Endothelial cell of umbilical vein (primary cell): ENCODE measurements around the gene ADCY3. TPM values are rescaled to one million over a fixed set of nuclear protein-coding genes. Genes with fewer than 3 reads are reported as not detected.

Source experiments
- BruUV-seq: library from RNA; stranded (reverse); fragments of 400-500 nt; replicated peaks from 2 replicates; lab custom pipeline; 2021; lab: Mats Ljungman, UMichigan
- CTCF ChIA-PET: fragments of 300-600, 350-600 bp; sonication (Branson Sonifier 250); formaldehyde crosslinking; loops from one replicate; lab custom pipeline; 2021; ENCODE audit warnings: antibody characterized with exemption, inconsistent platforms; lab: Charles Lee
- POLR2A ChIA-PET: fragments of 300-600, 350-600 bp; sonication (Branson Sonifier 250); formaldehyde crosslinking; loops from one replicate; lab custom pipeline; 2021; ENCODE audit warnings: antibody characterized with exemption, inconsistent platforms; lab: Charles Lee
- DNase-seq: peaks from one replicate; pipeline ENCODE4 v3.0.0-alpha.2; 2011; ENCODE audit warnings: low read depth, low spot score
- FAIRE-seq: peaks from 2 replicates; lab custom pipeline; 2011; peaks lifted over from hg19 to GRCh38; lab: Jason Lieb, UNC
- H2AFZ ChIP-seq: 2 replicates; pipeline ENCODE4 v1.6.0; 2012; ENCODE audit warnings: low read depth, low read length, control low read depth, inconsistent platforms
- H3K27ac ChIP-seq: 2 replicates; pipeline ENCODE4 v1.5.1; 2011; ENCODE audit warnings: low read depth, mild to moderate bottlenecking, control low read depth, low read length, moderate library complexity; ENCODE audit not compliant: insufficient read depth
- H3K27me3 ChIP-seq, 2 experiments: 2 replicates each; pipeline versions ENCODE4 v1.6.0 to v1.6.1; 2011; ENCODE audit warnings: low read length in 2 of 2, mixed read lengths in 1 of 2; ENCODE audit not compliant: control insufficient read depth in 2 of 2, insufficient read depth in 2 of 2
- H3K36me3 ChIP-seq, 2 experiments: 2 replicates in 1 of 2; 3 replicates in 1 of 2; pipeline ENCODE4 v1.5.1; 2011; ENCODE audit warnings: low read length in 2 of 2, mild to moderate bottlenecking in 1 of 2, moderate library complexity in 1 of 2; ENCODE audit not compliant: control insufficient read depth in 2 of 2, insufficient read depth in 2 of 2; ENCODE audit errors: extremely low read depth in 1 of 2
- H3K4me1 ChIP-seq: 3 replicates; pipeline ENCODE4 v1.5.1; 2011; ENCODE audit warnings: mild to moderate bottlenecking, low read length; ENCODE audit not compliant: control insufficient read depth, insufficient read depth; ENCODE audit errors: extremely low read depth
- H3K4me2 ChIP-seq: 2 replicates; pipeline ENCODE4 v1.6.1; 2011; ENCODE audit warnings: low read length, control low read depth, mixed read lengths; ENCODE audit not compliant: insufficient read depth
- H3K4me3 ChIP-seq, 3 experiments: fragments of 200-600 bp in 1 of 3; sonication (generic), shearing (Covaris generic) in 1 of 3; replicated peaks in 1 of 3; 2 replicates each; pipeline ENCODE4 v1.5.1; 2011 to 2016; ENCODE audit warnings: control low read depth in 3 of 3, low read length in 3 of 3, mild to moderate bottlenecking in 2 of 3, inconsistent platforms in 1 of 3, low read depth in 1 of 3, moderate library complexity in 1 of 3; ENCODE audit not compliant: insufficient read depth in 1 of 3
- H3K79me2 ChIP-seq: 2 replicates; pipeline ENCODE4 v1.6.0; 2012; ENCODE audit warnings: low read length, inconsistent platforms; ENCODE audit not compliant: control insufficient read depth, insufficient read depth
- H3K9ac ChIP-seq: replicated peaks from 2 replicates; pipeline ENCODE3; 2011; ENCODE audit warnings: low read length, control low read depth; ENCODE audit not compliant: insufficient read depth; ENCODE audit errors: extremely low read depth
- H3K9me1 ChIP-seq: replicated peaks from 3 replicates; pipeline ENCODE4 v1.6.0; 2011; ENCODE audit warnings: mild to moderate bottlenecking, low read length; ENCODE audit not compliant: control insufficient read depth, insufficient read depth; ENCODE audit errors: extremely low read depth
- H3K9me3 ChIP-seq: replicated peaks from 2 replicates; pipeline ENCODE4 v1.5.1; 2012; ENCODE audit warnings: low read length, inconsistent platforms; ENCODE audit not compliant: control insufficient read depth, insufficient read depth
- H4K20me1 ChIP-seq: replicated peaks from 2 replicates; pipeline ENCODE3; 2011; ENCODE audit warnings: mild to moderate bottlenecking, low read length; ENCODE audit not compliant: control insufficient read depth, insufficient read depth; ENCODE audit errors: extremely low read depth
- GATA2 ChIP-seq: IDR thresholded peaks from 2 replicates; pipeline ENCODE4 v1.7.0; 2011; ENCODE audit warnings: low read depth, mild to moderate bottlenecking, moderate library complexity, mixed read lengths, low read length; ENCODE audit not compliant: insufficient read length, insufficient read depth
- JUN ChIP-seq: IDR thresholded peaks from 2 replicates; pipeline ENCODE4 v1.6.1; 2011; ENCODE audit warnings: borderline replicate concordance, low read depth; ENCODE audit not compliant: insufficient read length, insufficient read depth
- MYC ChIP-seq: IDR thresholded peaks from one replicate; pipeline ENCODE4 v1.6.1; 2011; ENCODE audit warnings: mild to moderate bottlenecking, low read depth, low read length
- POLR2A ChIP-seq: IDR thresholded peaks from 2 replicates; pipeline ENCODE4 v1.6.1; 2012; ENCODE audit warnings: low read depth, mild to moderate bottlenecking, control low read depth, low read length
- POLR2AphosphoS5 ChIP-seq: IDR thresholded peaks from 2 replicates; pipeline ENCODE4 v1.6.1; 2012; ENCODE audit warnings: low read depth, mild to moderate bottlenecking, control low read depth, low read length, moderate library complexity; ENCODE audit not compliant: insufficient read depth
- dilution Hi-C: fragments of 300-500 bp; cut with MboI; formaldehyde crosslinking; loops from one replicate; pipeline ENCODE4 v1.15.0; 2019; ENCODE audit warnings: low sequenced_read_pairs; ENCODE audit not compliant: extremely low pct_ligation_motif_present
- intact Hi-C: fragments of 100-400 bp; cut with micrococcal nuclease; formaldehyde crosslinking; loops from one replicate; pipeline ENCODE4 v1.10.0; 2022
- polyA plus RNA-seq, 4 experiments: library from polyadenylated mRNA; depleted of rRNA in 3 of 4; stranded (reverse) in 3 of 4; unstranded in 1 of 4; fragments of >200 nt; gene quantifications; 2 replicates each; pipeline versions ENCODE4 v1.2.1 to v1.2.3, GENCODE V29; 2011 to 2012; ENCODE audit warnings: missing spikeins in 1 of 4
- total RNA-seq: library from RNA; stranded (reverse); gene quantifications from 2 replicates; pipeline ENCODE4 v1.2.3, GENCODE V29; 2021
- TF ChIP-seq, protein P1 (sequence below), 2 donors: IDR thresholded peaks; 1 replicate in 1 of 2; 2 replicates in 1 of 2; pipeline ENCODE4 v1.5.1; 2011; ENCODE audit warnings: low read length in 2 of 2, mild to moderate bottlenecking in 2 of 2, moderate library complexity in 2 of 2, control low read depth in 1 of 2, inconsistent platforms in 1 of 2, low read depth in 1 of 2; ENCODE audit not compliant: insufficient read depth in 1 of 2; ENCODE audit errors: extremely low read depth in 1 of 2
- TF ChIP-seq, protein P2 (sequence below): IDR thresholded peaks from 2 replicates; pipeline ENCODE4 v1.6.1; 2011; ENCODE audit not compliant: insufficient read depth, insufficient read length

The ADCY3 gene
- total and polyA plus RNA-seq, 2 donors (not counting 3 experiments of a cell fraction or from before 2014, with no cell fraction given) = 54.0 to 61.3 TPM

DNA sequence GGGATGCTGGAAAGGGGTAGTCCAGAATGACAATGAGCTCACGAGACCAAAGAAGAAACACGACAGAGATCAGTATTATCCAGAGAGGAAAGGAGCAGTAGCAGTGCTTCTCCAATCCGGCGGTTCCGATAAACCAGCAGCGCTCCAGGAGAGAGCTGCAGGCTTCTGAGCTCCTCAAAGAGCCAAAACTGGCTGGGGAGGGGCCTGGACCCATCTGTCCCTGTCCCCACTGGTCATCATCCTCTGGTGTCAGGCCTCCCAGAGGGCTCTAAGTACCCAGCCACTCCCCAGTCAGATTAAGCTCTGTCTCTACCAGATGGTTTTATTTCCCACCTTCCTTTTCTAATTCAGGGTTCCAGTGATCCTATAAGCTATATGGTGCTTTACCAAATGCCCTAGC, 28.5 kb upstream of the ADCY3 start:
- dilution Hi-C loops = no loop called here
- Histone ChIP-seq H3K36me3 (peaks cover 0 to 4% of the 10 kb centered on the region in 2 experiments), H3K4me2 (no peak overlapping the region), H3K9me1 (no peaks in the 10 kb centered on the region), H3K27ac (no peak overlapping the region), H2AFZ (no peak overlapping the region), H3K9ac (no peak overlapping the region), H3K27me3 (no peaks in the 10 kb centered on the region), H3K4me3 (no peak overlapping the region), H3K9me3 (no peaks in the 10 kb centered on the region), H4K20me1 (no peaks in the 10 kb centered on the region), H3K79me2 (no peaks in the 10 kb centered on the region), H3K4me1 (no peaks in the 10 kb centered on the region)
- POLR2A ChIA-PET = no interaction called here
- TF ChIP-seq GATA2 (no peak), MYC (no peak), POLR2AphosphoS5 (no peak), JUN (no peak), POLR2A (no peak)
- TF ChIP-seq, protein P1, sequence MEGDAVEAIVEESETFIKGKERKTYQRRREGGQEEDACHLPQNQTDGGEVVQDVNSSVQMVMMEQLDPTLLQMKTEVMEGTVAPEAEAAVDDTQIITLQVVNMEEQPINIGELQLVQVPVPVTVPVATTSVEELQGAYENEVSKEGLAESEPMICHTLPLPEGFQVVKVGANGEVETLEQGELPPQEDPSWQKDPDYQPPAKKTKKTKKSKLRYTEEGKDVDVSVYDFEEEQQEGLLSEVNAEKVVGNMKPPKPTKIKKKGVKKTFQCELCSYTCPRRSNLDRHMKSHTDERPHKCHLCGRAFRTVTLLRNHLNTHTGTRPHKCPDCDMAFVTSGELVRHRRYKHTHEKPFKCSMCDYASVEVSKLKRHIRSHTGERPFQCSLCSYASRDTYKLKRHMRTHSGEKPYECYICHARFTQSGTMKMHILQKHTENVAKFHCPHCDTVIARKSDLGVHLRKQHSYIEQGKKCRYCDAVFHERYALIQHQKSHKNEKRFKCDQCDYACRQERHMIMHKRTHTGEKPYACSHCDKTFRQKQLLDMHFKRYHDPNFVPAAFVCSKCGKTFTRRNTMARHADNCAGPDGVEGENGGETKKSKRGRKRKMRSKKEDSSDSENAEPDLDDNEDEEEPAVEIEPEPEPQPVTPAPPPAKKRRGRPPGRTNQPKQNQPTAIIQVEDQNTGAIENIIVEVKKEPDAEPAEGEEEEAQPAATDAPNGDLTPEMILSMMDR (IDR thresholded peaks at IDR 0.05; ENCODE audit: extremely low read depth in 1 of 2, insufficient read depth in 1 of 2, low read depth in 1 of 2, low read length in 2 of 2) = no peak
- TF ChIP-seq, protein P2, sequence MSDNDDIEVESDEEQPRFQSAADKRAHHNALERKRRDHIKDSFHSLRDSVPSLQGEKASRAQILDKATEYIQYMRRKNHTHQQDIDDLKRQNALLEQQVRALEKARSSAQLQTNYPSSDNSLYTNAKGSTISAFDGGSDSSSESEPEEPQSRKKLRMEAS = no peak
- FAIRE-seq = no peak
- intact Hi-C loops = no loop called here
- CTCF ChIA-PET = interaction anchor here (1.1 to 1.6 kb wide), 4 partner anchors 8 to 73 kb away, joined by 3 to 7 read pairs (median 4); no protein-coding TSS in a partner anchor
- no peak for DNase-seq
- no TSS peak for BruUV-seq
